Skeletal muscle cell (primary cell): ENCODE results near the gene GRK6.

ENCODE experiments used
- DNase-seq: peaks from one replicate; pipeline ENCODE4 v3.0.0-alpha.2; 2010; ENCODE audit warnings: low read depth
- H3K4me3 ChIP-seq: 2 replicates; pipeline ENCODE4 v1.5.1; 2011; ENCODE audit warnings: low read depth, mild to moderate bottlenecking, control low read depth, low read length, moderate library complexity

GRK6 gene

DNA sequence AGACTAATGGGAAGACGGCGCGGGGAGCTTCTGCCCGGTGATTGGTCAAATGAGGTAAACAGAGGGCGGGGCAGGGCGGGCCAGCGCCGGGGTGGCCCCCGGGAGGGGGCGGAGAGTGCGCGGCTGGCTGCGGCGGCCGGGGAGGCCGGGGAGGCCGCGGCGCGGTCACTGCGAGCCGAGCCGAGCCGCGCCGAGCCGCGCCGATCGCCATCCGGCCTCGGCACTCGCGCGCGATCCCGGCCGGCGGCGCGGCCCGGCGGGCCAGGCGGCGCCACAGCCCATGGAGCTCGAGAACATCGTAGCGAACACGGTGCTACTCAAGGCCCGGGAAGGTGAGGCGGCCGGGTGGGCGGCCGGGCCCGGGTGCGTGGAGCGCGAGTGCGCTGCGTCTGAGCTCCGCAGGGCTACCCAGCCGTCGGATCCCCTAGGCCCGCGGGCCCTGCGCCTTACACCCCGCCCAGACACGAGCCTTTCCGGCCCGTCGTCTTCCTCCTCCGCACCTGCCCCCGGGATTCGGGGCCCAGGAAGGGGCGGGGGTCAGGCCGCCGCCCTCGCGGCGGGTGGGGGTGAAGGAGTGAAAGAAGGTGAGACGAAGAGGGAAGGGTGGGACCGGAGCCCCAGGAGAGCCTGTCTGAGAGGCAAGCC, at the start of gene GRK6:
GRK6 (plus strand) TSS at position 111 of the 645 bp plus-strand sequence; CDS start at position 281, 170 bp downstream.
- peak within 1 kb of the TSS; percentile 83 for H3K4me3 ChIP-seq
- no peak for DNase-seq

DNA sequence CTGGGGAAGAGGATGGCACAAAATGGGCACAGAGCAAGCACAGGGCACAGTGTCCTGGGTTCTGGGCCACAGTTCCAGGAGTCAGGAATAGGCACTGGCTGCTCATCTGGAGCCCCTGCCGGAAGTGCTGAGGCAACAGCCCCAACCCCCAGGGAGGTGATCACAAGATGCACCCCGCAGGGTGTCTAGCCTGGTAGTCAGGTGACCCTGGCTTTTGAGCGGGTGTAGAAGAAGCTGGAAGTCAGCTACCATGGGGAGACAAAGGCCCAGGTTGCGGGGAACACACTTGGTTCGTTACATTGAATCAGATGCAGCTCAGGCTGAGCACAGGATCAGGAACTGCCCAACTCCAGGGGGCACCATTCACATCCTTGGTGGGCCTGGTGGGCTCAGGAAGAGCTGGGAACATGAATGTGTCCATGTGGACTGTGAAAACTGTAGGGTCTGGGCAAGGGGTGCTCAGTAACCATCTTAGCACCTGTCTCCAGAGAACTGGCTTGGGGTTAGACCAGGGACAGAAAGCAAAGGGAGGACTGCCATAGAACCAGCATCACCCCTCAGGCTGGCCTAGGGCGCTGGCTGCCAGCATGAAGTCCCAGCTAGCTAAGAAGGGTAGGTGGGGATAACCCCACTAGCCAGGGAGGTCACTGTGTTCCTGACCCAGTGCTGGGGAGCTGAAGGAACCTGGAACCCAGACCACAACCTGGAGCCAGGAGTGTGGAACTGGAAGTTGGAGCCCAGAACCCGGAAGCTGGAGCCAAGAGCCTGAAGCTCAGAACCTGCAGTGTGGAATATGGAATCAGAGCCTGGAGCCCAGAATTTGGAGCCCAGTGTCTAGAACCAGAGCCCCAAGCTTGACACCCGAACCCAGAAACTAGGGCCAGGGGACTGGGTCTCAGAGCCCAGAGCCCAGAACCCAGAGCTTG, 48.4 kb upstream of the GRK6 start:
- no peak for DNase-seq
- no peak overlapping the region for H3K4me3 ChIP-seq

DNA sequence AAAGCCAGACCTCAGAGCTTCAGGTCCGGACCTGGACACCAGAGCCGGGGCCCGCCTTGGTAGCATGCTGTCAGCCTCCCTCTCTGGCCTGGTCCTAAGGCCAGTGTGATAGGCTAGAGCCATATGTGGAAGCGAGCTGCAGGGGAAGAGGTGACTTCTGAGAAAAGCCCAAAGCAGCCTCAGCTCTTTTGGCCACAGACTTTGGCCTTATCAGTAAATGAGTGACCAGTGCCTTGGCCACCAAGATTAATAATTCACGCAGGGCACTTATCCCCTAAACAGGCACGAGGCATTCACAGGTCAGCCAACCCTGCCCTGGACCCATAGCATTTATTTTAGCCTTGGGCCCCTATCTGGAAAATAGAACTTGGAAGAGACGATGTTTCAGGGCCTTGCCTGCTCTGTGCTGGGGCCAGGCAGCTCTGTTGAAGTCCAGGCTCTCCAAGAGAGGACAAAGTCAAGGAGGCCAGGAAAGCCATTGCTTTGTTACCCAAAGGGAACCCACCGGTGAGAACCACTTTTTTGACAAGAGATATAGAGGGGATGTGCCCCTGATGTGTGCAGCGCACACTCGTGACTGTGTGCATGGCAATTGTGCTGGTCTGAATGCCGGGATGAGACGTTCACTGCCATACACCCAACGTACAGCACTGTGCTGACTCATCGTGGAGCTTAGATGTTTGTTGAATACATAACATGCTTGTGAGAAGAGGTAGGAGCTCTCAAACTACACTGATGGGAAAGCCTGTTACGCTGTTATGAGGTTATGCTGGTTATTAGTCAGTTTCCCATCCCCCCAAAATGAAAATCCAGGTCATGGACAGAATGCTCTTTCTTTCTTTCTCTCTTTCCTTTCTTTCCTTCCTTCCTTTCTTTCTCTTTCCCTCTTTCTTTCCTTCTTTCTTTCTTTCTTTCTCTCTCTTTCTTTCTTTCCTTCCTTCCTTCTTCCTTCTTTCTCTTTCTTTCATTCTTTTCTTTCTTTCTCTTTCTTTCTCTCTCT, 47.3 kb upstream of the GRK6 start:
- H3K4me3 ChIP-seq = no peak overlapping the region
- DNase-seq = peak; percentile 66

DNA sequence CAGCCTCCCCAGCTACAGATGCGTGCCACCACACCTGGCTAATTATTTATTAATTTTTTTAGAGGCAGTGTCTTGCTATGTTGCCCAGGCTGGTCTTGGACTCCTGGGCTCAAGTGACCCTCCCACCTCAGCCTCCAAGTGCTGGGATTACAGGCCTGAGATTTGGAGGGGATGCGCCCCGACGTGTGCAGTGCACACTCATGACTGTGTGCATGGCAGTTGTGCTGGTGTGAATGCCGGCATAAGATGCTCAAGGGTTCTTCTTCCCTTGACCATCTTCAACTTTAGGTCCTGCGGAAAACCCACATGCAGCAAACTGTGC, 45.7 kb upstream of the GRK6 start:
- no peak for DNase-seq
- H3K4me3 ChIP-seq = no peak overlapping the region

DNA sequence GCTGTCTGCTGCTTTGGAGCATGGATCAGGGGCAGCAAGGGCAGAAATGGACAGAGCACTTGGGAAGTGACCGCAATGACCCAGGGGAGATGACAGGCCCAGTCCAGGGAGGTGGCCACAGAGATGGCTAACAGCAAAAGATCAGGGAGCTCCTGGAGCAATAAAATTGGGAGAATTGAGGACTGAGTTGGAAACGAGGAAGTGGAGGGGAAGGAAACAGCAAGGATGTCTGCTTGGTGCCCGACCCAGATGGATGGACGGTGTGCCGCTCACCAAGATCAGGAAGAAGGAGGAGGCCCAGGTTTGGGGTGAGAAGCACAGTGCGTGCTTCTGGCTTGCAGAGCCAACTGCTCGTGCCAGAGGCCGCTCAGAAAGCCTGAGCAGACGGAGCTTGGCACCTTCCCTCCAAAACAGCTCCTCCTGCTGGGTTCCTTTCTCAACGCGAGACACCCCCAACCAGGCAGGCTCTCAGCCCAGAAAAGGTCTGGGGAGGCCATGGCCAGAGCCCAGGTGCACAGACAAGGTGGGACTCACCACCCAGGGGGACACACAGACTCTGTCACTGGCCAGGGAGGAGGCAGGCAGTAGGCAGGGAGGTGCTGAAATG, 44.0 kb upstream of the GRK6 start:
- H3K4me3 ChIP-seq = no peak overlapping the region
- no peak for DNase-seq

DNA sequence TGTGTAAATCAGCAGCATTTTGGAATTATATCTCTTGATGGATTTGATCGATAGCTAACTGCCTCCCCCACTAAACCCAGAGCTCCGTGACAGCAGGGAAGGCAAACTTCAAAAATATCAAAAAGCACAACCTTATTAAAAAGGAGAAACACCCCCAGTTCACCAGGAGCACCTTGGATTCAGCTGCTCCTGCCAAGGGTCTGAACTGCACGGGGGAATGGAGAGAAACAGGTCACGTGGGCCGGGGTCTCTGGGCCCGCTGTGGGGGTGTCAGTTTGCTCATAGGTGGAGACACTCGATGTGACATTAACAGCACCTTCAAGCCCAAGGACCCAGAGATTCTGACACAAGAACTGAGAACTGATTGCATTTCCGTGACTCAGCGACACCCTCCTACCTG, 43.3 kb upstream of the GRK6 start:
- no peak overlapping the region for H3K4me3 ChIP-seq

DNA sequence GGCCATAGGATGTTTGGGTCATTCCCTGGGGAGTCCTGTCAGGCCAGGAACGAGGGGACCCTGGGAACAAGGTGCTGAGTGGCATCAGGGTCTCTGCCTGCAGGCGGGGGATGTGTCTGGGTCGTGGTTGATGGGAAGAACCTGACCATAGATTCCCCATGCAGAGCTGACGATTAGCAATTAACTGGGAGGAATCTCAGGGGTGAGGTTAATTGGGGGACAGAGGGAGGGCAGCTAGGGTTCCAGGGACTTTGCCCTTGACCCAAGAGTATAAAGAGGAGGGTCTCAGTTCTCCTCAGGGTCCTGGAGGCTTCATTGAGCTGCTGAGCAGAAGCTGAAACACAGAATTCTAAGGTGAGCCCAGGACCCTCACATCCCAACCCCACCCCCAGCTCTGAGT, 42.3 kb upstream of the GRK6 start, which contains the start of gene SLC34A1:
SLC34A1 (plus strand) TSS at position 301 of the 400 bp plus-strand sequence. CDS start 1,308 bp downstream, outside the sequence.
- no peak for DNase-seq
- no peak within 1 kb of the TSS for H3K4me3 ChIP-seq

More for the DNA sequence above, 43.3 kb upstream of the GRK6 start:
- no peak for DNase-seq

DNA sequence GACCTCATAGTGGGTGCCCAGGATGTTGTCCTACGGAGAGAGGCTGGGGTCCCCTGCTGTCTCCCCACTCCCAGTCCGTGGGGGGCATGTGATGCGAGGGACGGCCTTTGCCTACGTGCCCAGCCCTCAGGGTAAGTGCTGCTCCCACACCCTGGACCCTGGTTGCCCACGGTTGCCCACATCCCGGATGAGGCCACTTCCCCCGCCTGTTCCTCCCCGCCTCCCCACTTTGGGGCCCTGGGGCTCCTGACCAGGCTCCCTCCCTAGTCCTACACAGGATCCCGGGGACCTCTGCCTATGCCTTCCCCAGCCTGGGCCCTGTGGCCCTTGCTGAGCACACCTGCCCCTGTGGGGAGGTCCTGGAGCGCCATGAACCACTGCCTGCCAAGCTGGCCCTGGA, 40.8 kb upstream of the GRK6 start:
- no peak overlapping the region for H3K4me3 ChIP-seq
- no peak for DNase-seq

DNA sequence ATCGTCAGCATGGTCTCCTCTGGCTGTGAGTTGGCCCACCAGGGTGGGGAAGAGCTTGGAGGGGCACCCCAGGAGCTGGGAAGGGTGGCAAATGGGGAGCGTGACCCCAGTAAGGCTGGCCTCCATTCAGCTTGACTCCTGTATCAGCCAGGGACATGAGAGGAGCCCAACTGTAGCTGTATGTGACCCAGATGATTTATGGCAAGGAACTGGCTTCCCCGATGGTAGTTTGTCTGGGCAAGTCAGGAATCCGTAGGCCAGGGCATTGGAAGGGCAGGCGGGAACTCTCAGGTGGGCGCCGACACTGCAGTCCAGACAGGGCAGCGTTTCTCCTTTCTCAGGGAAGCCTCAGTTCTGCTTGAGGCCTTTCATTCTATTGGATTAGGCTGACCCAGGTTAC, 39.9 kb upstream of the GRK6 start:
- no peak overlapping the region for H3K4me3 ChIP-seq

DNA sequence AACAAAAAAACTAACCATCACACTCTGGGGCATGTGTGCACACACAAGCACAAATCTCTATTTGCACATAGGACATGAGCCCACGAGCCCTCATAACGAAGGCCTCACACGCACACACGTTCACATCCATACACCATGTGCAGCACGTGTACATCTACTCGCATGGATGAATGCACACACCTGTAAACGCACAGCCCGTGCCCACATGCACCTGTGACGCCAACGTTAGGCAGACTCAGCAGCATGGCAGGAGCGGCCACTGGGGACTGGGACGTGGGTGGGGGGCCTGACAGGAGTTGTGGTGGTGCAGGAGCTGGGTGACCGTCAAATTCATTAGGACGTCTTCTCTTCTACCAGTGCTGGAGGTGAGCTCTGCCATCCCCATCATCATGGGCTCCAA, 39.1 kb upstream of the GRK6 start:
- H3K4me3 ChIP-seq = no peak overlapping the region
- no peak for DNase-seq

More for the DNA sequence above, 39.9 kb upstream of the GRK6 start:
- DNase-seq = no peak

DNA sequence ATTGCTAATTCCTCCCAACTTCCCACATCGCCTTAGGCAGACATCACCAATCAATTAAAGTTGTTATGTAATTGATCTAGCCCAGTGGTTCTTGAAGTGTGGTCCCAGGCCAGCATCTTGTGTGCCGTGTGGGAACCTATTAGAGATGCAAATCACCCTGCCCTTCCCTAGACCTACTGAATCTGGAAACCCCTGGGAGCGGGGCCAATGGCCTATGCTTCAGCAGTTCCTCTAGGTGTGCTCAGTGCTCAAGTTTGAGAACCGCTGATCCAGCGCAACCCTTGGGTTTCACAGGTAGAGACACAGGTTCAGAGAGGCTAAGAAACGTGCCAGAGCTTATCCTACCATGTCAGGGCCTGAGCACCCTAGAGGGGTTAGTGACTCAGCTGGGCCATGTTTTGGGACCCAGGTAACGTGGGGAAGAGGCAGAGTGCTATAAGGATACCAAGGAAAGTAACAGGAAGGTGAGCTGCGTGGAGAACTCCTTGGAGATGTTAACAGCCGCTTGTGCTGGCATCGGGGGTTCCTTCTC, 37.9 kb upstream of the GRK6 start:
- H3K4me3 ChIP-seq = no peak overlapping the region
- DNase-seq = no peak

DNA sequence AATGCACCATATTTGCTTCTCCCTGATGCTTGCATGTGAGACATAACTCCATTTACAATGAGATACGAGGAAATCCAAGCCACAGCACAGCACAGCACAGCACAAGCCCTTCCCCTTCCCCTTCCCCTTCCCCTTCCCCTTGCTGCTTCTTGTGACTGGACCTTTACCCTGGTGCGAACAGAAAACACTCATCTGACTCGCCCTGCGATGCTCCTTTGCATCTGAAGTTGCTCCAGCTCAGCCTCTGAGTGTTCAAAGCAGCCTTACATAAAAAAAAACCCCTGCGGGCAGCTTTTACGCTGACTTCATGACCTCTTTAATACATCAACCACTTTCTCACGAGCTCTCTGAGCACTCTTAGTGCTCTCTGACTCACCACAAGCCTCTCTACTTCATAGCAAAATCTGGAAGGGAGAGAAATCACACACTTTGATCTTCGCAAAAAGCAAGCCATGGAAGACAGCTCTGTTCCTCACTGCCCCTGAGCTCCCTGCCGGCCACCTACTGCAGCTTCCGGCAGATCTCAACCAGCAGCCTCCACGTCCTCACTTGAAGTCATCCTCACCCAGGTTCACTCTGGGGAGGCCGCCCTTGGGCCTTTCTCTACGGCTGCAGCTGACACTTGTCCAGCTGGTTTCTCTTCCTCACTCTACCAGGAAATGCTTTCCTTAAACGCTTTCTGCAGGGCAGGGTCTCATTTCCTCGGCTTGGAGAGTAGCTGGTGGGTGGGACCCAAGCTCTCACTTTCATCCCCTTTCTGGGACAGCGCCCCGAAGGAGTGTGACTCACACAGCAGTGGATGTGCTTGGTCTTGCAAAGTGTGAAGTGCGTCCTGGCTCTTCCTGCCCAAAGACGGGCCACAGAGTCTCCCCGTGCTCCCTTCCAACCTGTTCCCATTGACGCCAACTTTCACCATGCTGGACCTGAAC, 37.0 kb upstream of the GRK6 start:
- H3K4me3 ChIP-seq = peak overlapping the region; percentile 3
- peak; percentile 75 for DNase-seq

DNA sequence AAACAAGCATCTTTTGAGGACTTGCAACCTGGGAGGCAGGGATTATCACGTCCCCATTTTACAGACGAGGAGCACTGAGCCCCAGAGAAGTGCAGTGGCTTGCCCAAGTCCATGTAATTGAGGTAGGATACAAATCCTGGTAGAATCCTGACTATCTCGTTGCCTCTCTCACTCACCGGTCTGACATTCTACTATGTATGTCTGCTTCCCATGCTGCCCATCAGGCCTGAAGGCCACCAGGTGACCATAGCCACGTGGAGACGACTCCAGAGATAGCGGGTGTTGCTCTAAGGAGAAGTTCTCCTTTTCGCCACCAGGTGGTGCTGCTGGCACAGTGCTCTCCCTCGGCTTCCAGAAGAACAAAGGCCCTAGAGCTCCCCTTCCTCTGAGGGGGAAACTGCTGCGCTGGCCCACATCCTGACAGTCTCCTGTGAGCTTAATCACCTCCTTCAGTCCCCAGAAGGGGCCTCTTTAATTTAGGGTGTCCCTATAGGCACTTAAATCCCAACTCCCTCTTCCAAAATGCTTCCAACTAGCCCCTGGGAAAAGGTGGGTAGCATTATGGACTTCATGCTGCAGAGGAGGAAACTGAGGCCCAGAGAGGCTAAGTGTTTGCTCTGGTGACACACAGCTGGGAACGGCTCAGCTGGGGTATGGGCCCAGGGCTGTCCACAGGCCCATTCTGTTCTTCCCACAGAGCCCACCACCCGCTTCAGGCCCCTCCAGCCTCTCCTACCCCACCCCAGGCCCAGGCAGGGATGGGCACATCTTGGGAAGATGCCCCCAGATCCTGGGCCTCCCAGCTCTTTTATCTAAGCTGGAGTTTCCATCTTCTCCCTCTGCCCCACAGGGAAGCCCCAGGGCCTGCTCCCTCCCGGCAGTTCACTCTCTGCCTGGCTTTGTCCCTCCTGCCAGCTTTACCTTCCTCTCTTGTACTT, 35.8 kb upstream of the GRK6 start:
- H3K4me3 ChIP-seq = no peak overlapping the region
- peak; percentile 28 for DNase-seq

DNA sequence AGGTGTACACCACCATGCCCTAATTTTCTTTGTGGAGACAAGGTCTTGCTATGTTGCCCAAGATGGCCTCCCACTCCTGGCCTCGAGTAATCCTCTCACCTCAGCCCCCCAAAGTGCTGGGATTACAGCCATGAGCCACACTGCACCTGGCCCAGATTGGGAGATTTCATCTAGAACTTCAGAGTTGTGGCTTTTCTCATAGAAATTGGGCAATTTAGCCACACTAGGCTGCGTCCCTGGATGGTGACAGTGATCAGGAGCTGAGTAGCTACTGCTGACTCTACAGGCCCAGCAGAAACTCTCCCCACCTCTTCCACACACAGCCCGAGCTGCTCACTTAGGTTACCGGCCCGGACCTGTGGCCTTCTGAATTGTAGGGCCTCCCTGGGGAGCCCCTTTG, 33.7 kb upstream of the GRK6 start:
- DNase-seq = no peak
- no peak overlapping the region for H3K4me3 ChIP-seq

DNA sequence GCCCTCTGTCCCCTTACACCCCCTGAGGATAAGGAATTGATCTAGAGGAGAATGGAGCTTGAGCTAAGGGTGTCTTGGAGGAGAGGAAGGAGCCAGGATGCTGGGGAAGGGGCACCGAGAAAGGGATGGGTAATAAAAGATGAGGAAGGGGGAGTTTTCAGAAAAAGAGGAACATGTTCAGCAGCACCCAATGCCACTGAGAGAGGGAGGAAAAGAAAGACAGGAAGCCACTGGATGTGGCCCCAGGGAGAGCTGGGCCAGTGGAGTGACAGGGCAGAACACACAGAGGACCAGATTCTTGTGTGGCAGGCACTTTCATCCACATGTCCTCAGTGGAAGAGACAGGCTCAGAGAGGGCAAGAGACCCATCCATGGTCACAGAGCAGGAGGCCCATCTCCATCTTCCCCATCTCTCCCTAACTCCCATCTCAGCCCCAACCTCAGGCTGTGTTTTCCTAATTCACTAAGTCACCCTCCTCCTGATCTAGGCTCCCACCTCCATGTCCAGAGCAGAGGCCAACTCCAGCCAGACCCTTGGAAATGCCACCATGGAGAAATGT, 33.2 kb upstream of the GRK6 start:
- DNase-seq = no peak
- no peak overlapping the region for H3K4me3 ChIP-seq

DNA sequence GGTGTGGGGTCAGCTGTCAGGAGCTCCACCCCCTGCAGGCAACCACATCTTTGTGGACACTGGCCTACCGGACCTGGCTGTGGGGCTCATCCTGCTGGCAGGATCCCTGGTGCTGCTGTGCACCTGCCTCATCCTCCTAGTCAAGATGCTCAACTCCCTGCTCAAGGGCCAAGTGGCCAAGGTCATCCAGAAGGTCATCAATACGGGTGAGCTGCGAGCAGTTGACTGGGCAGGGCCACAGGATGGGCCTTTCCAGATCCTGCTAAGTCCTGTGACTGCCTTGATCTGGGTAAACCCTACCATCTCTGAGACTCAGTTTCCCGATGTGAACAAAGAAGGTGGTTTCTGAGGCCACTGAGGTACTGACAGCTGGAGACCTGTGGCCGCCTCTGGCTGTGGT, 32.5 kb upstream of the GRK6 start:
- DNase-seq = no peak
- H3K4me3 ChIP-seq = no peak overlapping the region

DNA sequence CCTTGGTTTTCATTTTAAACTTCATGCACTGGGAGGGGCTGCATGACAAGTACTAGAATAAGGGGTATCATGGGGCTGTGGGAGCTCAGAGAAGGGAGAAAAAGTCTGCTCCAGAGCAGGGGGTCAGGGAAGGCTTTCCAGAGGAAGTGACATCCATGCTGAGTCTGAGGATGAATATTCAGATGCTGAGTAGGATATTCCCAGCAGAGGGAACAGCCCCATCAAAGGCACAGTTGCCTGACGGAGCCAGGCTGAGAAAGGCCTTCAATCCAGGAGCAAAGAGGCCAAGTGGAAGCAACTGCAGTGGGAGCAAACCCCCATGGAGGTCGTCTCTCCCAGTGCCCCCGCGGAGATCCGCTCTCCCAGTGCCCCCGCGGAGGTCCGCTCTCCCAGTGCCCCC, 30.4 kb upstream of the GRK6 start:
- H3K4me3 ChIP-seq = no peak overlapping the region
- DNase-seq = no peak
